ENCODE results near the gene ANKRD9.

Gene ANKRD9

DNA sequence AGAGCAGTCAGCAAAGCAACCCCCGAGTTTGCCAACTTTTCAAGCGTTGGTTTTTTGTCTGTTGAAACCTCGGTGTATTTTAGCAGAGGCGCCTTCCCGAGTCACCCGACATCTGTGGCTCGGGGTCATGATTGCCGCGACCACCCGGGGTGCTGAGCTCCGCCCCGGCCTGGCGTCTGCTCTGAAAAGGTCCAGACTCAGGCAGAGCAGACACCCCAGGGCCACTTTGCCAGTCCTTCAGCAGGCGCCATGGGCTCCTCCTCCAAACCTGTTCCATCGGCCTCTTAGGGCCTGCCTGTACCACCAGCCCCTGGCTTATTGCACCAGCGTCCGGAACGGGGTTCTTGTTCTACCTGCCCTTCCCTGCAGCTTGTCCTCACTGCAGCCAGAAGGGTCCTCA, 19.1 kb downstream of the ANKRD9 start:
- no peak overlapping the region for H3K27ac ChIP-seq
- peaks cover 82% of the 10 kb centered on the region for H3K36me3 ChIP-seq
- no peaks in the 10 kb centered on the region for H3K9me3 ChIP-seq
- H3K4me3 ChIP-seq (ENCODE audit: low read depth in 1 of 2, low read length in 1 of 2), result no peak overlapping the region
- no peaks in the 10 kb centered on the region for H3K27me3 ChIP-seq
- H3K4me1 ChIP-seq (ENCODE audit: control insufficient read depth in 1 of 2, insufficient read depth in 1 of 2, low read depth in 1 of 2, low read length in 1 of 2), result no peaks in the 10 kb centered on the region
- no peak for TF ChIP-seq CTCF (IDR thresholded peaks at IDR 0.05)

- H3K4me3 ChIP-seq (ENCODE audit: low read depth in 1 of 2, low read length in 1 of 2), result no peak overlapping the region
- no peak for TF ChIP-seq CTCF (IDR thresholded peaks at IDR 0.05)
- no peaks in the 10 kb centered on the region for H3K4me1 ChIP-seq (ENCODE audit: control insufficient read depth in 1 of 2, insufficient read depth in 1 of 2, low read depth in 1 of 2, low read length in 1 of 2)
- no peaks in the 10 kb centered on the region for H3K27me3 ChIP-seq
- peaks cover 65% of the 10 kb centered on the region for H3K36me3 ChIP-seq
- H3K9me3 ChIP-seq, result no peaks in the 10 kb centered on the region
- H3K27ac ChIP-seq, result no peak overlapping the region
Observed at GRCh38 chr14:102487204-102487577, 22.4 kb downstream of the ANKRD9 start.

GRCh38 chr14:102486513-102487203, 22.9 kb downstream of the ANKRD9 start:
- H3K9me3 ChIP-seq, result no peaks in the 10 kb centered on the region
- no peaks in the 10 kb centered on the region for H3K27me3 ChIP-seq
- peaks cover 64% of the 10 kb centered on the region for H3K36me3 ChIP-seq
- TF ChIP-seq CTCF (IDR thresholded peaks at IDR 0.05), result no peak
- no peak overlapping the region for H3K27ac ChIP-seq
- H3K4me1 ChIP-seq (ENCODE audit: control insufficient read depth in 1 of 2, insufficient read depth in 1 of 2, low read depth in 1 of 2, low read length in 1 of 2), result no peaks in the 10 kb centered on the region
- no peak overlapping the region for H3K4me3 ChIP-seq (ENCODE audit: low read depth in 1 of 2, low read length in 1 of 2)

DNA sequence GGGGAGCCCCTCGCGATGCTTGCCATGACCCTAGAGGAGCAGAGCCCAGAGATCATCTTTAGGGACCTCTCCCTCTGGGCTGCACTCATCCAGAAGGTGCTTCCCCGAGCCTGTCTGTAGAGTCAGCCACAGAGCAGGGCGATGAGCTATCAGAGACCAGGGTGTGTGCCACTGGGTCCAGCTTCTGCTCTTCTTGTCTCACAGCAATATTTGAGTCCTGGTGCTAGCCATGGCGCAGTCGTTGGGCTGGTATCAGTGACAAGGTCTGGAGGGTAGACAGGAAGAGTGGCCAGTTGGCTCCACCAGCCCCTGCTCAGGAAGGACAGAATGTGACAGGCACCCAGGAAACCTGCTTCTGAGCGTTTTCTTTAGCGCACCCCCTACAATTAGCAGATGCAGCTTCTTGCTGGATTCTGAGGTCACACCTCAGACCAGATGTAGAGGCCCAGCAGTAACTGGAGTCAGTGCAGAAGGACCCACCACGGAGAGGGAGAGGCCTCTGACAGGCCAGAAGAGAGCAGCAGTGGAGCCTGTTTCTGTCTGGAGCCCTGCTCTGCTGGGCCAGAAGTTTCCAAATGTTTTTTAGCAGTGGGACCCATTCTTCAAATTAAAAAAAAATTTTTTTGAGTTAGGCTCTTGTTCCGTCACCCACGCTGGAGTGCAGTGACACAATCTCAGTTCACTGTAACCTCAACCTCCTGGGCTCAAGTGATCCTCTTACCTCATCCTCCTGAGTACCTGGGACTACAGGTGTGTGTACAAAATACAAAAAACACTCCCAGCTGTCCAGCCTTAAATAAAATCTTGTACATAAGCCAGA, 23.7 kb downstream of the ANKRD9 start:
- Histone ChIP-seq H3K27me3 (no peaks in the 10 kb centered on the region), H3K9me3 (no peaks in the 10 kb centered on the region), H3K4me1 (ENCODE audit: control insufficient read depth in 1 of 2, insufficient read depth in 1 of 2, low read depth in 1 of 2, low read length in 1 of 2) (no peaks in the 10 kb centered on the region), H3K4me3 (ENCODE audit: low read depth in 1 of 2, low read length in 1 of 2) (no peak overlapping the region), H3K27ac (no peak overlapping the region), H3K36me3 (peaks cover 65% of the 10 kb centered on the region)
- no peak for TF ChIP-seq CTCF (IDR thresholded peaks at IDR 0.05)

DNA sequence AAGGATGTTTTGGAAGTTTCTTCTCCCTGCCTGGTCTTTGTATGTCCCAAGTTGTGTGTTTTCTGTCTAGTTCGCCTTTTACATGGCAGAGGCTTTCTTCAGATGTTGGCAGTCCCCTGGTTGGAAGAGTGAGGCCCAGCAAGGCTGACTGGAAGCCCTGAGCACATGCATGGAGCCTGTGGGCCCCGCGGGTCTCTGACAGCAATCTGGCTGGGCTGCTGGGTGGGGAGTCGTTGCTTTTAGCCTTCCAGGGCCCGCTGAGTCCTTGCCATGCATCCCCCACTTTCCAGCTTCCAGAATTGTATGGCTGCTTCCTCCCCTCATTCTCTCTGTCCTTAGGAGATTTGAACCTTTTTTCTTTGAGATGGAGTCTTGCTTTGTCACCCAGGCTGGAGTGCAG, 25.3 kb downstream of the ANKRD9 start:
- Histone ChIP-seq H3K4me3 (ENCODE audit: low read depth in 1 of 2, low read length in 1 of 2) (no peak overlapping the region), H3K27me3 (no peaks in the 10 kb centered on the region), H3K9me3 (no peaks in the 10 kb centered on the region), H3K36me3 (peaks cover 50% of the 10 kb centered on the region), H3K27ac (no peak overlapping the region), H3K4me1 (ENCODE audit: control insufficient read depth in 1 of 2, insufficient read depth in 1 of 2, low read depth in 1 of 2, low read length in 1 of 2) (no peaks in the 10 kb centered on the region)
- no peak for TF ChIP-seq CTCF (IDR thresholded peaks at IDR 0.05)
